H54 (cell line): Measurements from ENCODE around the gene PTPRD.
"Not testable (repeated sequence)": the region's sequence is repeated elsewhere in the genome, so short reads cannot be mapped to it uniquely, and the experiment has no call there.

ENCODE experiments used
- DNase-seq: peaks from one replicate; pipeline ENCODE4 v3.0.0; 2011; ENCODE audit warnings: low spot score, mixed read lengths; ENCODE audit not compliant: insufficient read length
- FAIRE-seq: peaks from 3 replicates; lab custom pipeline; 2011; peaks lifted over from hg19 to GRCh38; lab: Jason Lieb, UNC
- POLR2A ChIP-seq: IDR thresholded peaks from 2 replicates; pipeline ENCODE4 v1.6.1; 2011; ENCODE audit warnings: low read depth, mild to moderate bottlenecking, low read length

PTPRD gene

DNA sequence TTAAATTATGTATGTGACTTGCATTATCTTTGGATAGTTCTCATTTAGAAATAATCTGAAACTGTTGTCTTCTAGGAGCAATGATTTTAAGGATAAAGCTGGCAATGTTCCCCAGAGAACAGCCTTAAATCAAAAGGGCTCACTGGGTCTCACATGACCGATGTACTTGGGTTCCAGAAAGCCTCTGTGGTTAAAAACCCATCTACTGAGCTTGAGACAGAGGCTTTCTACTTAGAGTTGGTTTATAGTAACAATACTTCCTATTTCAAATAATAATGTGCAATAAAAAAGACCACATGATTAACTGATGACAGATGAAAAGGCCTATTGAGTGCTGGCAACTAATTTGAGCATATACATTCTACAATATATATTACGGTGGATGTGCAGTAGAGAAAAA lies 1143.5 kb downstream of the PTPRD start:
- FAIRE-seq (no peak), DNase-seq (no peak)
- TF ChIP-seq POLR2A, result no peak

DNA sequence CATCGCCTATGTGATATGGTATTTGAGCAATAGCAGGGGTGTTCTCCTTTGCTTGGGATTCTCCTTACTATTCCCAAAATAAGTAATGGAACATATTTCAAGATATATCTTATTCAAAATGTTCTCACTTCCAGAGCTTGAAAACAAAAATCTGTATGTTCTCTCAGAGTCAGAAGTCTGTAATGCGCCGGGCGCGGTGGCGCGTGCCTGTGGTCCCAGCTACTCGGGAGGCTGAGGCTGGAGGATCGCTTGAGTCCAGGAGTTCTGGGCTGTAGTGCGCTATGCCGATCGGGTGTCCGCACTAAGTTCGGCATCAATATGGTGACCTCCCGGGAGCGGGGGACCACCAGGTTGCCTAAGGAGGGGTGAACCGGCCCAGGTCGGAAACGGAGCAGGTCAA lies 1170.9 kb downstream of the PTPRD start:
- FAIRE-seq, DNase-seq: not testable (repeated sequence)

DNA sequence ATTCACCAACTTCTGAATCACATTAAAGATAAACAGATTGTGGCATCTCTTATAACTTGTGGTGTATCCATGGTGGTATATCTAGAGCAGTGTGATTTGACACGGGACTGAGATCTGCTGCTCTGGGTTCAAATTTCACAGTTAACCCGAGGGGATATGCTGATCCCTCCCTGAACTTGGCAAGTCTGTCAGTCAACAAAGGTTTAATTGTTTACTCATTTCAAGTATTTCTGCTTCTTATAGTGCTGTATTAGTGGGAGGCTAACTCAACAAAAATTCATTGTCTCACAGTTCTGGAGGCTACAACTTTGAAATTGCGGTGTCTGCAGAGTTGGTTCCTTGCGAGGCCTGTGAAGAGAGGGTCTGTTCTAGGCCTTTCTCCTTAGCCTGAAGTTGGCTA lies 1175.2 kb downstream of the PTPRD start:
- FAIRE-seq (no peak), DNase-seq (no peak)
- TF ChIP-seq POLR2A, result no peak

DNA sequence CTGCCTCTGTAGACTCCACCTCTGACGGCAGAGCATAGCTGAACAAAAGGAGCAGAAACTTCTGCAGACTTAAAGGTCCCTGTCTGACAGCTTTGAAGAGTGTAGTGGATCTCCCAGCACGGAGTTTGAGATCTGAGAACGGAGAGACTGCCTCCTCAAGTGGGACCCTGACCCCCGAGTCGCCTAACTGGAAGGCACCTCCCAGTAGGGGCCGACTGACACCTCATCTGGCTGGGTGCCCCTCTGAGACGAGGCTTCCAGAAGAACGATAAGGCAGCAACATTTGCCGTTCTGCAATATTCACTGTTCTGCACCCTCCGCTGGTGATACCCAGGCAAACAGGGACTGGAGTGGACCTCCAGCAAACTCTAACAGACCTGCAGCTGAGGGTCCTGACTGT lies 1186.3 kb downstream of the PTPRD start:
- not testable (repeated sequence) for FAIRE-seq, DNase-seq

DNA sequence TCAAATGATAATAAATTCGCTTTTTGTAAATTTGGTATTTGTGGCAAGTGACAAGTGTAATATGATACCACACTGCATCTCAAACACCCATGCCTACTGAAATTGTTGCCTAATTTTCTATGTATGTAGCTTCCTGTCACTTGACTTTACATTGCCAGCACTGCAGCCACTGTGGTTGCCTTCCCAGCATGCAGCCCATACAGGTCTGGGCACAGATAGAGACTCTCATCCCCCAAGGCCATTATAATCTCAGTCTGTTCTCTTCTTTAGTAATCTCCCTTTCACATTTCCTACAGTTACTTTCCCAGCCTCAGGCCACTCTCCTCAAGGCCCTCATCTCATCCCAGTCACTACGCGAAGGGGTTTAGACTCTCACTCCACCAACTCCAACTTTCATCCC lies 1200.6 kb downstream of the PTPRD start:
- DNase-seq, result no peak
- no peak for FAIRE-seq
- no peak for TF ChIP-seq POLR2A

DNA sequence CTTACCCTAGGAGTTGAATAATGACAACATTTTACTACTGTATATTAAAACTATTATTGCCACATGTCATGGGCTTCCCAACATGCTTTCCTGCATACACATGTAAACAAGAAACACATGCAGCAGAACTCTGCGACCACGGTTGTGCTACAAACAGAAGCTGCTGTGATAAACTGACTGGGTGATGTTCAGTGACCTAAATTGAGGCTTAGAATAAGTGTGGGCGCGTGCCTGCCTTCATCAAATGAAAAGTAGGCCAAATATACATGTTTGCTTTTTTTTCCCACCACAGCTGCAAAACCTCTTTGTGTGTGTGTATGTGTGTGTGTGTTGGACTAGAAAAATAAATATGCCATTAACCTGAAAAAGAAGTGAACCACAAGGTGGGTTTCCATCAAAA lies 1202.1 kb downstream of the PTPRD start:
- no peak for FAIRE-seq
- no peak for DNase-seq
- no peak for TF ChIP-seq POLR2A

DNA sequence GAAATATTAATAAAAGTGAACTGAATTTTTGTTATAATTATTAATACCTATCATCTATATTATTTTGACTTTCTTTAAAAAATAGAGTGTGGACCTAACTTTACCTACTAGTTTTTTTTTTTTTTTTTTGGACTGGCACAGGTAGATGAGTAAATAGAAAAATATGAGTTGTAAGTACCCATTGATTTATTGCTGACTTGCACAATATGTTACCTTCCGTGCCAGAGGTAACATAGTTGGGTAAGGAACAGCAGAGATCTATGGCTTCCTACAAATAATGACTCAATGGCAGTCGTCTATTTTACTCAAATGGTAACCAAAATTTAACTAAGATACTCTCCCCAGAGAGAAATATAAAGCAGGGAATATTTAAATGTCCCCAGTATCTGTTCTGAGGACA lies 1212.8 kb downstream of the PTPRD start:
- no peak for FAIRE-seq
- TF ChIP-seq POLR2A, result no peak
- DNase-seq, result no peak

DNA sequence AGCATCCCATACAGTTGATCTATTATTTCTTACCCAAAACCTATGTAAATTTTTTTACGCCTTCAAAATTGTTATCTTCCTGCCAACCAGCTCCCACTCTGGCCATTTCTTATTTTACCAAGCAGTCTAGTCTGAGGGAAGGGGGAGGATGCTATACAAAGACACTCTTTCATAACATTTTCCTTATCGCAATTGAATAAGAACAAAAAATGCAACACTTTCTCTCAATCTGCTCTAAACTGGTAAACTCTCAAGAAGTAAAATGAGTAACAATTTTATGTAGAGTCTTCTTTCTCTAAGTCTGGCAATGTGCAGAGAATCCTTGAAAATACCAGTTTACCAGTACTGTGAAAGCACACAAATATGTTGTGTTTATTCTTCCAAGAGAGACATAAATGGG lies 1216.3 kb downstream of the PTPRD start:
- no peak for TF ChIP-seq POLR2A
- FAIRE-seq (no peak), DNase-seq (no peak)

DNA sequence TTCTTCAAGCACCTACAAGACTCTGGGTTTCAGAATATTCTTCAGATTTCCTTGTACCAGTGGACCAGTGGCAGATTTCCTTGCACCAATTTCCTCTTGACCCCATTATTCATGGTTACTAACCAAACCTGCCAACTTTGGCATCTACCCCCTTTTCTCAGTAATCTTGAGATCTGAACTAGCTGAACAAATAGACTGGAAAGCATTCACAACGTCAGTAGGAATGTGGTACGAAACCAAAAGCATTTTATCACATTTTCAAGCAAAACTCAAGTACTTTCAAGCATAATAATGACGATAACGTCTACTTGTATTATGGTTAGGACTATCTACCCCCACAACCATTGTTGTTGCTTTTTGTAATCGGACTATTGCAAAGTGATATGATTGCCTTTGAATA lies 1217.3 kb downstream of the PTPRD start:
- no peak for DNase-seq
- TF ChIP-seq POLR2A, result no peak
- no peak for FAIRE-seq

DNA sequence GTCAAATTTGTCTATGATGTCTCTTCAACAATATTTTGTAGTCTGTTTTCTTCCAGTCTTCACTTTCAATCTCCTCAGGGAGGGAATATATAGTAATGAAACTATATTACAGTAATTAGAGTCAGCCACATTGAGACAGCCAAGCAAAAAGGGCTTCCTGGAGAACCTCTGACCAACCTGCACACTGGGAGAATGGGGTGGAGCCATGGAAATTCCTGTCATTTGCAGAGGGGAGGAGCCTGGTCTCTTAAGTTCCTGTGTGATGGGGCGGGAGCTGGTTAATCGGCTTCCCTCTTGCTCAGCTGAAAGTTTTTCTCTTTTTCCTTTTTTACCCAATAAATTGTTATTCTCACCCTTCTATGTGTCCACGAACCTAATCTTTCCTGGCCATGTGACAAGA lies 1220.0 kb downstream of the PTPRD start:
- DNase-seq (no peak), FAIRE-seq (no peak)
- TF ChIP-seq POLR2A, result no peak

DNA sequence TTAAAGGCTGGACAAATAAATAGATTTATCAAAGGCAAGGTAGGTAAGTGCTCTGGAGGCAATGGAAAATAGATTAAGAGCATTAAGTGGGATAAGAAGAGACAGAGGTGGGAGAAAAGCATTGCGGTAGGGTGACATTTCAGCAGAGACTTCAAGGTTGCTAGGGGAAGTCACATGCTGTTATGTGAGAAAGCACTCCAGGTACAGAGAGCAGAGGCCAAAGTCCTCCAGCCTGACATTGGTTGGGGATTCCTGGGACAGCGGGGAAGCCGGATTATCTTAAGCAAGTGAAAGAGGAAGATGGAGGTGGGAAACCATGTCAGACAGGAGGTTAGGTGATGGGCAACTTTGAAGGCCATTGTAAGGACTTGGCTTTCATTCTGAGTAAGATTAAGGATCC lies 1222.9 kb downstream of the PTPRD start:
- FAIRE-seq (no peak), DNase-seq (no peak)
- TF ChIP-seq POLR2A, result no peak

DNA sequence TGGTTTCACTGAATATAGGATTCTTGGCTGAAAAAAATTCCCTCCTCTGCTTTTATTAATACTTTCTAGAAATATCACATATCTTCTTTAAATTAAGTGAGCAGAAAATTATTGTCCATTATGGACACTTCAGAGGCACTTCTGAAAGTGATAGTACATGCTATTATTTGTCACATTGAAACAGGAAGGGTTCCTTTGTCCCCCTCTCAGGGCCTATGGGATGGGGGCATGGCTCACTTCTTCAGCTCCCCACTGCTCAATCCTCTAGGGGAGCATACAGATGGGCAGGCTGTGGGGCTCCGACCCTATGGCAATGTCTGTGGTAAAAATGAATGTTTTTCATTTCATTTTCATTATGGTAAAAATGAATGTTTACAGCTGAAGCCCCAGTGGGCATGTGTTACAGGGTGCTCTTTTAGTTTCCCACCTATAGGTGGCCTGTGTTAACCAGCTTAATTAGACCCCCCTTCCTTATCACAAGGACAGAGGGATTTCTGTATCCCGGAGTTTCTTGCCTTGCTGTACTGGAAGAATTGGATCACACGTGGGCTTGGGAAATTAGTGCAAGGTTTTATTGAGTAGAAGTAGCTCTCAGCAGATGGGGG lies 1225.2 kb downstream of the PTPRD start:
- DNase-seq (no peak), FAIRE-seq (no peak)
- no peak for TF ChIP-seq POLR2A

DNA sequence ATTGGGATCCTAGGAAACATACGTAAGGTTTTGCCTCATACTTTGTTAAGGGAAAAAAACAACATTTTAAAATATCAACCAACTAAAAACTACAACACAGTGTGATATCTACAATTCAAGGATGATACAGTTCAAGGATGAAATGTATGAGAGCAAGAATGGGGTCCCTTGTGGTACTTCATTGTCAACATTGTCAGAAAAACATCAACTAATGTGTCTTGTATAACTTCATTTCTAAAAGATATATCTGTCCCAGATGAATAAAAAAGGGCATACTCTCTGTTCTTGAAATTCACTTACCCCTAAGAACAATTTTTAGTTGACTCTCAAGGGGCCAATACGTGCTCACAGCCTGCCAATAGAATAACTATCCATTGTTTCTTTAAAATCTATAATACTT lies 1250.5 kb downstream of the PTPRD start:
- DNase-seq (no peak), FAIRE-seq (no peak)
- no peak for TF ChIP-seq POLR2A

DNA sequence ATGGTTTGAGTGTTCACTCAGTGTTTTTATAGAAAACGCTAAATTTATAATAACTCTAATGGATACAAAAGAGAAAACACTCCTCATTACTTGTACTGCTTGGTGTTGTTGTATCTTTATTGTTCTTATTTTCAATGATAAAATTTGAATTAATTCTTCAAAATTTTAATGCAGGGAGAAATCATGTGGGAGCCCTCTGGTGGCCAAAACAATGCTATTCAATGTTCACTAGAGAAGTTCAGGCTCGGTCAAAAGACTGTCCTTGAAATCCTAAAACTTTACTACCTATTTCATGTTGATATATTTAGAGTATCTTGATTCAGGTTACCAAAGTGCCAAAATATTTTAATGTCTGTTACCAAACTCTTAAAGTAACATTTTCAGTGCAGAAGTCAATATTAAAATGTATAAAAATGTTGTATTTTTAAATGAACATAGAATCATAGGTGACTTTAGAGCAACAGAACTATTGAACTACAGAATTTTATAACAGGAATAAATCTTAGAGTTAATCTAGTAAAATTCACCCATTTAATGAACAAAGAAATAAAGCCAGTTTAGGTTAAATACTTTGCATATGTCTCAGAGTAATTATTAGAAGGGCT lies 1259.8 kb downstream of the PTPRD start:
- DNase-seq, result no peak
- TF ChIP-seq POLR2A, result no peak
- no peak for FAIRE-seq

DNA sequence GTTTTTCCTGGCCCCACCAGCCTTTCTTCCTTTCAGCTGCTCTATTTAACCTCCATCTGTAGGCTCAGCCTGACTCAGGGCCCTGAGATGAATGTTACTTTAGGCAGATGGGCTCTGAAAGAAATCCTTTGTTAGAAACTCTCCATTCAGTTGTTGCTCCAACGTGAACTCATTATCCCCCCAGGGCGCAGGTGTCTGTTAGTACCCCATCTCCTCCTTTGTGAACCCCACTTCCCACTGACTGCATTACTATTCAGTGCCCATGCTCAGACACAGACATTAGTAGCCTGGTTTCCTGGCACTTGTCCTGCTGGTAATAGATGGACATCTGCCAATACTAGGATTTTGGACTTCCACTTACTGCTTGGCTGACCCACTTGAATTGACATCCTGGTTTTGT lies 1271.6 kb downstream of the PTPRD start:
- no peak for FAIRE-seq
- no peak for TF ChIP-seq POLR2A
- DNase-seq, result no peak
